Measurements from ENCODE around the gene PRTG.

The PRTG gene

DNA sequence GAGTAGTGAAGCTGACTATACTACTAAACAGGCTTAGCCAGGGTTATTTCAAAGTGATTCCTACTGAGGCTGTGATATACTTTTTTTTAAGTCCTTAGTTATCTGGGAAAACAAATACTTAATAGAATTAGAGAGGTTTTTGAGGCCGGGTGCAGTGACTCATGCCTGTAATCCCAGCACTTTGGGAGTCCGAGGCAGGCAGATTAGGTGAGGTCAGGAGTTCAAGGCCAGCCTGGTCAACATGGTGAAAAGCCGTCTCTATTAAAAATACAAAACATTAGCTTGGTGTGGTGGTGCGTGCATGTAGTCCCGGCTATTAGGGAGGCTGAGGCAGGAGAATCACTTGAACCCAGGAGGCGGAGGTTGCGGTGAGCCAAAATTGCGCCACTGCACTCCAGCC is 34.2 kb downstream of the PRTG start:
- Histone ChIP-seq H3K4me3 (ENCODE audit: low read length) (no peak overlapping the region), H4K20me1 (ENCODE audit: insufficient read depth, low read length) (no peaks in the 10 kb centered on the region), H3K27ac (ENCODE audit: low read length) (no peak overlapping the region), H3K9me3 (ENCODE audit: insufficient read depth, low read length) (no peaks in the 10 kb centered on the region), H3K79me2 (ENCODE audit: low read length) (no peaks in the 10 kb centered on the region), H3K4me1 (ENCODE audit: low read length) (no peaks in the 10 kb centered on the region), H3K9ac (ENCODE audit: low read length) (no peak overlapping the region), H3K36me3 (replicated peaks; ENCODE audit: low read depth, low read length) (no peaks in the 10 kb centered on the region), H3K4me2 (ENCODE audit: low read length) (no peak overlapping the region), H2AFZ (ENCODE audit: low read depth, low read length) (no peak overlapping the region), H3K27me3 (ENCODE audit: low read depth, low read length) (no peaks in the 10 kb centered on the region)
- TF ChIP-seq, protein P1, sequence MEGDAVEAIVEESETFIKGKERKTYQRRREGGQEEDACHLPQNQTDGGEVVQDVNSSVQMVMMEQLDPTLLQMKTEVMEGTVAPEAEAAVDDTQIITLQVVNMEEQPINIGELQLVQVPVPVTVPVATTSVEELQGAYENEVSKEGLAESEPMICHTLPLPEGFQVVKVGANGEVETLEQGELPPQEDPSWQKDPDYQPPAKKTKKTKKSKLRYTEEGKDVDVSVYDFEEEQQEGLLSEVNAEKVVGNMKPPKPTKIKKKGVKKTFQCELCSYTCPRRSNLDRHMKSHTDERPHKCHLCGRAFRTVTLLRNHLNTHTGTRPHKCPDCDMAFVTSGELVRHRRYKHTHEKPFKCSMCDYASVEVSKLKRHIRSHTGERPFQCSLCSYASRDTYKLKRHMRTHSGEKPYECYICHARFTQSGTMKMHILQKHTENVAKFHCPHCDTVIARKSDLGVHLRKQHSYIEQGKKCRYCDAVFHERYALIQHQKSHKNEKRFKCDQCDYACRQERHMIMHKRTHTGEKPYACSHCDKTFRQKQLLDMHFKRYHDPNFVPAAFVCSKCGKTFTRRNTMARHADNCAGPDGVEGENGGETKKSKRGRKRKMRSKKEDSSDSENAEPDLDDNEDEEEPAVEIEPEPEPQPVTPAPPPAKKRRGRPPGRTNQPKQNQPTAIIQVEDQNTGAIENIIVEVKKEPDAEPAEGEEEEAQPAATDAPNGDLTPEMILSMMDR (IDR thresholded peaks at IDR 0.05; ENCODE audit: low read depth, low read length): no peak
- TF ChIP-seq EZH2phosphoT487 (IDR thresholded peaks at IDR 0.05; ENCODE audit: low read depth): no peak

DNA sequence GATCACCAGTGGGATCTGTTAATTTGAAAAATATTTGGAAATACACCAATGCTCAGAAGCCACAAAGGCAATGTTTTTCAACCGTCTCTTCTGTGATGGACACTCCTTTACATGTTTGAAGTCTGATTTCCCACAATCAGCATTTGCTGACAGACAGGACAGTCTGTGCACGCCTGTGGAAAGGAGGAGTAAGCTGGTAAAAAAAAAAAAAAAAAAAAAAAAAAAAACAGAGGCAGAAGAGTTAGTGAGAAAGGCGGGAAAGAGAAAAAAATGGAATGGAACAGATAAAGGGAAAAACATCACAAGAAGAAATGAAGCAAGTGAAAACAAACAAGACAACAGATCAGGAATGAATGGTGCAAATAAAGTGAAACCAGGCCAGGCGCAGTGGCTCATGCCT is 35.0 kb downstream of the PRTG start:
- Histone ChIP-seq H3K9ac (ENCODE audit: low read length) (no peak overlapping the region), H3K36me3 (replicated peaks; ENCODE audit: low read depth, low read length) (no peaks in the 10 kb centered on the region), H3K27ac (ENCODE audit: low read length) (no peak overlapping the region), H3K9me3 (ENCODE audit: insufficient read depth, low read length) (no peaks in the 10 kb centered on the region), H3K79me2 (ENCODE audit: low read length) (no peaks in the 10 kb centered on the region), H4K20me1 (ENCODE audit: insufficient read depth, low read length) (no peaks in the 10 kb centered on the region), H3K27me3 (ENCODE audit: low read depth, low read length) (no peaks in the 10 kb centered on the region), H3K4me2 (ENCODE audit: low read length) (no peak overlapping the region), H3K4me1 (ENCODE audit: low read length) (no peaks in the 10 kb centered on the region), H2AFZ (ENCODE audit: low read depth, low read length) (no peak overlapping the region), H3K4me3 (ENCODE audit: low read length) (no peak overlapping the region)
- no peak for TF ChIP-seq EZH2phosphoT487 (IDR thresholded peaks at IDR 0.05; ENCODE audit: low read depth)
- TF ChIP-seq, protein P1 (IDR thresholded peaks at IDR 0.05; ENCODE audit: low read depth, low read length): no peak

- H3K9me3 ChIP-seq (ENCODE audit: insufficient read depth, low read length): no peaks in the 10 kb centered on the region
- H3K79me2 ChIP-seq (ENCODE audit: low read length): no peaks in the 10 kb centered on the region
- no peaks in the 10 kb centered on the region for H3K27me3 ChIP-seq (ENCODE audit: low read depth, low read length)
- no peak overlapping the region for H2AFZ ChIP-seq (ENCODE audit: low read depth, low read length)
- no peak overlapping the region for H3K4me3 ChIP-seq (ENCODE audit: low read length)
- H3K4me1 ChIP-seq (ENCODE audit: low read length): no peaks in the 10 kb centered on the region
- H3K9ac ChIP-seq (ENCODE audit: low read length): no peak overlapping the region
- H3K4me2 ChIP-seq (ENCODE audit: low read length): no peak overlapping the region
- TF ChIP-seq, protein P1 (IDR thresholded peaks at IDR 0.05; ENCODE audit: low read depth, low read length): no peak
- TF ChIP-seq EZH2phosphoT487 (IDR thresholded peaks at IDR 0.05; ENCODE audit: low read depth): no peak
- H3K36me3 ChIP-seq (replicated peaks; ENCODE audit: low read depth, low read length): no peaks in the 10 kb centered on the region
- no peak overlapping the region for H3K27ac ChIP-seq (ENCODE audit: low read length)
- H4K20me1 ChIP-seq (ENCODE audit: insufficient read depth, low read length): no peaks in the 10 kb centered on the region
These were observed 35.4 kb downstream of the PRTG start for GRCh38 chr15:55707518-55707917.

DNA sequence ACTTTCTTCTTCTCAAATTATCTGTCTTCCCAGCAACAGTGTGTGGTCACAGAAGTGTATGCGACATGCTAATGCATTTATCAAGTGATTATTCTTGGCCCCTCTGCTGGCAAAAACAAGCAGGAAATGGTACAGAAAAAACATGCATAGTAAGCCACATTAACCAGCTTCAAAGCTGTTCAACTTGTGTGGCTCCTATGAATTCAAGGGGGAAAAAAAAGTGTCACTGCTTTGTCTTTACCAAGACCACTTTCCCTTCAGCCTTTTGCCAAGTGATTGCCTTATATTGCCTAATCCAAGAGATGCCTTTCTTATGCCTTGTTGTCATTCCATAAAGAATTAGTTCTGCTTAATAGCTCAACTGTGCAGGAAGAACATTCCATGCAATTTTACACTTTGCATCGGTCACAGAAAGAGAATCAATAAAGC is 39.1 kb downstream of the PRTG start:
- H3K27me3 ChIP-seq (ENCODE audit: low read depth, low read length): no peaks in the 10 kb centered on the region

More for the DNA sequence above, 39.1 kb downstream of the PRTG start:
- H4K20me1 ChIP-seq (ENCODE audit: insufficient read depth, low read length): no peaks in the 10 kb centered on the region
- no peaks in the 10 kb centered on the region for H3K36me3 ChIP-seq (replicated peaks; ENCODE audit: low read depth, low read length)
- H3K79me2 ChIP-seq (ENCODE audit: low read length): no peaks in the 10 kb centered on the region
- no peaks in the 10 kb centered on the region for H3K9me3 ChIP-seq (ENCODE audit: insufficient read depth, low read length)
- no peak overlapping the region for H3K27ac ChIP-seq (ENCODE audit: low read length)
- no peak overlapping the region for H3K4me2 ChIP-seq (ENCODE audit: low read length)
- no peak overlapping the region for H3K4me3 ChIP-seq (ENCODE audit: low read length)
- no peak overlapping the region for H2AFZ ChIP-seq (ENCODE audit: low read depth, low read length)
- H3K9ac ChIP-seq (ENCODE audit: low read length): no peak overlapping the region
- peaks cover 9% of the 10 kb centered on the region; the same call in 1 of the 2 replicates for H3K4me1 ChIP-seq (ENCODE audit: low read length)
- TF ChIP-seq, protein P1 (IDR thresholded peaks at IDR 0.05; ENCODE audit: low read depth, low read length): no peak
- no peak for TF ChIP-seq EZH2phosphoT487 (IDR thresholded peaks at IDR 0.05; ENCODE audit: low read depth)

All from OCI-LY3 (cell line).